ENCODE data around the gene CGB2. TPM values are rescaled to one million over a fixed set of nuclear protein-coding genes. Genes with fewer than 3 reads are reported as not detected.

CGB2 gene
- total and polyA plus RNA-seq, 9 of the 15 experiments (the other 6 are each of a cell fraction or from before 2014, with no cell fraction given) = 0.22 TPM; not detected in 8

DNA sequence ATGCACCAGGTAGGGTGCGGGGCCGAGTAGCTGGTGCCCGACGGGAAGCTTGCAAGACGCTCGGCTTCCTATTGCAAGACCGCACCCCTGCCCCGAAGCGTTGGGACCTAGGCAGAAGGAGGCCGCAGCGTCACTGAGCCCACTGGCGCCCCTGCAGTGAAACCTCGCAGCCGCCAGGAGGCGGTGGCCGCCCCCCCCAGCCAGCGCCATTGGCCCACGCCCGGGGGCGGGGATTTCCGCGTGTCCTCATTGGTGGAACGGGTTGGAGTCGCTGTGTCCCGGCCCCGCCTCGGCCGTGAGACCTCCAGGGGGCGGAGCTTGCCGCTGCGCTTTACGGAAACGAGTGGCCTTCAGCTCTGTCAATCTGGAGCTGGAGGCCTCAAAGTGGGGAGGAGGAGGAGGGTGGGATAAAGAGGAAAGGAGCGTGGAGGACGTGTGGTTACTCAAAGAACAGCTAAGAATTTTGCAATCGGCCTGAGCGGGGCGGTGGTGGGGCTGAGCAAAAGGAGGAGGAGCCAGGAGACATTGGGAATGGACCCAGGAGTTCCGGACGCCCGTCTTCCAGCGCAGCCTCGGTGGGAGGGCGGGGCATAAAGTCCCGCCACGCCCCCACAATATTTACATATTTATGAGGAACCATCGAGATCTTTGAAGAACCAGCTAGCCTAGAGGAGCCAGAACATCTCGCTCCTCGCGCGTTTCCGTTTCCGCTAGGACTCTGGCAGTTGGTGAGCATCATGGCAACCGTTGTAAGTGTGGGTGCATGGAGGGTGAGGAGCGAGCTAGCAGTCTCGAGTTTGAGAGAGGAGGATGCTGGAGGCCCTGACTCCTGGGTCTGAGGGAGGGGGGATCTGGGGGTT is 38.3 kb upstream of the CGB2 start, which contains the start of the genes GYS1 and RUVBL2 (continued):
- TF ChIP-seq, protein P1, sequence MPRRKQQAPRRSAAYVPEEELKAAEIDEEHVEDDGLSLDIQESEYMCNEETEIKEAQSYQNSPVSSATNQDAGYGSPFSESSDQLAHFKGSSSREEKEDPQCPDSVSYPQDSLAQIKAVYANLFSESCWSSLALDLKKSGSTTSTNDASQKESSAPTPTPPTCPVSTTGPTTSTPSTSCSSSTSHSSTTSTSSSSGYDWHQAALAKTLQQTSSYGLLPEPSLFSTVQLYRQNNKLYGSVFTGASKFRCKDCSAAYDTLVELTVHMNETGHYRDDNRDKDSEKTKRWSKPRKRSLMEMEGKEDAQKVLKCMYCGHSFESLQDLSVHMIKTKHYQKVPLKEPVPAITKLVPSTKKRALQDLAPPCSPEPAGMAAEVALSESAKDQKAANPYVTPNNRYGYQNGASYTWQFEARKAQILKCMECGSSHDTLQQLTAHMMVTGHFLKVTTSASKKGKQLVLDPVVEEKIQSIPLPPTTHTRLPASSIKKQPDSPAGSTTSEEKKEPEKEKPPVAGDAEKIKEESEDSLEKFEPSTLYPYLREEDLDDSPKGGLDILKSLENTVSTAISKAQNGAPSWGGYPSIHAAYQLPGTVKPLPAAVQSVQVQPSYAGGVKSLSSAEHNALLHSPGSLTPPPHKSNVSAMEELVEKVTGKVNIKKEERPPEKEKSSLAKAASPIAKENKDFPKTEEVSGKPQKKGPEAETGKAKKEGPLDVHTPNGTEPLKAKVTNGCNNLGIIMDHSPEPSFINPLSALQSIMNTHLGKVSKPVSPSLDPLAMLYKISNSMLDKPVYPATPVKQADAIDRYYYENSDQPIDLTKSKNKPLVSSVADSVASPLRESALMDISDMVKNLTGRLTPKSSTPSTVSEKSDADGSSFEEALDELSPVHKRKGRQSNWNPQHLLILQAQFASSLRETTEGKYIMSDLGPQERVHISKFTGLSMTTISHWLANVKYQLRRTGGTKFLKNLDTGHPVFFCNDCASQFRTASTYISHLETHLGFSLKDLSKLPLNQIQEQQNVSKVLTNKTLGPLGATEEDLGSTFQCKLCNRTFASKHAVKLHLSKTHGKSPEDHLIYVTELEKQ (CRISPR knock-in tag; IDR thresholded peaks at IDR 0.05) = no peak
- TF ChIP-seq ZBTB1 (CRISPR knock-in tag; IDR thresholded peaks at IDR 0.05; ENCODE audit: borderline replicate concordance, low read depth) = no peak
- no peak for TF ChIP-seq U2AF1 (optimal IDR thresholded peaks at IDR 0.05; ENCODE audit: low read depth, low read length)
- TF ChIP-seq TRIM24 (IDR thresholded peaks at IDR 0.05) = no peak
- TF ChIP-seq RAD21 (CRISPR knock-in tag; conservative IDR thresholded peaks at IDR 0.05 in 1 of 2, IDR thresholded peaks at IDR 0.05 in 1 of 2) = peak; percentile 36 to 46
- peak; percentile 81 for TF ChIP-seq HCFC1 (IDR thresholded peaks at IDR 0.05; ENCODE audit: low read depth, low read length)
- peak; percentile 73 for TF ChIP-seq CXXC5 (CRISPR knock-in tag; IDR thresholded peaks at IDR 0.05)
- TF ChIP-seq STAT5A (IDR thresholded peaks at IDR 0.05; ENCODE audit: borderline replicate concordance, low read length) = no peak
- TF ChIP-seq, protein P2, sequence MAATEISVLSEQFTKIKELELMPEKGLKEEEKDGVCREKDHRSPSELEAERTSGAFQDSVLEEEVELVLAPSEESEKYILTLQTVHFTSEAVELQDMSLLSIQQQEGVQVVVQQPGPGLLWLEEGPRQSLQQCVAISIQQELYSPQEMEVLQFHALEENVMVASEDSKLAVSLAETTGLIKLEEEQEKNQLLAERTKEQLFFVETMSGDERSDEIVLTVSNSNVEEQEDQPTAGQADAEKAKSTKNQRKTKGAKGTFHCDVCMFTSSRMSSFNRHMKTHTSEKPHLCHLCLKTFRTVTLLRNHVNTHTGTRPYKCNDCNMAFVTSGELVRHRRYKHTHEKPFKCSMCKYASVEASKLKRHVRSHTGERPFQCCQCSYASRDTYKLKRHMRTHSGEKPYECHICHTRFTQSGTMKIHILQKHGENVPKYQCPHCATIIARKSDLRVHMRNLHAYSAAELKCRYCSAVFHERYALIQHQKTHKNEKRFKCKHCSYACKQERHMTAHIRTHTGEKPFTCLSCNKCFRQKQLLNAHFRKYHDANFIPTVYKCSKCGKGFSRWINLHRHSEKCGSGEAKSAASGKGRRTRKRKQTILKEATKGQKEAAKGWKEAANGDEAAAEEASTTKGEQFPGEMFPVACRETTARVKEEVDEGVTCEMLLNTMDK (IDR thresholded peaks at IDR 0.05; ENCODE audit: borderline replicate concordance, insufficient read depth, low read depth, low read length, poor library complexity, severe bottlenecking) = peak; percentile 44
- TF ChIP-seq, protein P3, sequence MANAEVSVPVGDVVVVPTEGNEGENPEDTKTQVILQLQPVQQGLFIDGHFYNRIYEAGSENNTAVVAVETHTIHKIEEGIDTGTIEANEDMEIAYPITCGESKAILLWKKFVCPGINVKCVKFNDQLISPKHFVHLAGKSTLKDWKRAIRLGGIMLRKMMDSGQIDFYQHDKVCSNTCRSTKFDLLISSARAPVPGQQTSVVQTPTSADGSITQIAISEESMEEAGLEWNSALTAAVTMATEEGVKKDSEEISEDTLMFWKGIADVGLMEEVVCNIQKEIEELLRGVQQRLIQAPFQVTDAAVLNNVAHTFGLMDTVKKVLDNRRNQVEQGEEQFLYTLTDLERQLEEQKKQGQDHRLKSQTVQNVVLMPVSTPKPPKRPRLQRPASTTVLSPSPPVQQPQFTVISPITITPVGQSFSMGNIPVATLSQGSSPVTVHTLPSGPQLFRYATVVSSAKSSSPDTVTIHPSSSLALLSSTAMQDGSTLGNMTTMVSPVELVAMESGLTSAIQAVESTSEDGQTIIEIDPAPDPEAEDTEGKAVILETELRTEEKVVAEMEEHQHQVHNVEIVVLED (CRISPR knock-in tag; IDR thresholded peaks at IDR 0.05) = peak; percentile 83
- no peak for TF ChIP-seq ZNF436 (CRISPR knock-in tag; IDR thresholded peaks at IDR 0.05)
- TF ChIP-seq NR2C1 (IDR thresholded peaks at IDR 0.05) = no peak; the same call in 1 of the 2 replicates
- peak; percentile 72 for TF ChIP-seq NR2C1 (tag; IDR thresholded peaks at IDR 0.05)
- TF ChIP-seq THRAP3 (IDR thresholded peaks at IDR 0.05; ENCODE audit: borderline replicate concordance) = no peak
- TF ChIP-seq, protein P4, sequence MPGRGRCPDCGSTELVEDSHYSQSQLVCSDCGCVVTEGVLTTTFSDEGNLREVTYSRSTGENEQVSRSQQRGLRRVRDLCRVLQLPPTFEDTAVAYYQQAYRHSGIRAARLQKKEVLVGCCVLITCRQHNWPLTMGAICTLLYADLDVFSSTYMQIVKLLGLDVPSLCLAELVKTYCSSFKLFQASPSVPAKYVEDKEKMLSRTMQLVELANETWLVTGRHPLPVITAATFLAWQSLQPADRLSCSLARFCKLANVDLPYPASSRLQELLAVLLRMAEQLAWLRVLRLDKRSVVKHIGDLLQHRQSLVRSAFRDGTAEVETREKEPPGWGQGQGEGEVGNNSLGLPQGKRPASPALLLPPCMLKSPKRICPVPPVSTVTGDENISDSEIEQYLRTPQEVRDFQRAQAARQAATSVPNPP (IDR thresholded peaks at IDR 0.05; ENCODE audit: borderline replicate concordance, insufficient read depth, insufficient read length) = no peak
- 0 out of 2 replicates have a peak, but pooled peaks have one; percentile 21 for TF ChIP-seq DPF2 (IDR thresholded peaks at IDR 0.05)
- TF ChIP-seq ASH1L (IDR thresholded peaks at IDR 0.05; ENCODE audit: borderline replicate concordance, low read depth, partially characterized antibody) = peak; percentile 86

All from K562 (cell line).